Measurements from ENCODE around the gene P4HTM. TPM values are rescaled to one million over a fixed set of nuclear protein-coding genes. Genes with fewer than 3 reads are reported as not detected.
A peak's percentile ranks its signal among the peaks of the same experiment; 100 is the strongest.

The P4HTM gene
- total RNA-seq, 1 donor from 2014 or later: 29.0 TPM

- H3K36me3 ChIP-seq (ENCODE audit: control insufficient read depth, insufficient read depth, low read length): peaks cover 4% of the 10 kb centered on the region
- DNase-seq (ENCODE audit: low read depth): no peak
- H3K27me3 ChIP-seq (ENCODE audit: control insufficient read depth, insufficient read depth, low read length): no peaks in the 10 kb centered on the region
- H3K4me3 ChIP-seq (ENCODE audit: low read depth, low read length): no peak overlapping the region
- TF ChIP-seq CTCF (IDR thresholded peaks at IDR 0.05; ENCODE audit: insufficient read depth, low read length, poor library complexity, severe bottlenecking): no peak
Observed at GRCh38 chr3:49025793-49026520, 35.9 kb downstream of the P4HTM start.

- H3K36me3 ChIP-seq (ENCODE audit: control insufficient read depth, insufficient read depth, low read length): peaks cover 4% of the 10 kb centered on the region
Observed at GRCh38 chr3:49026536-49026935, 36.5 kb downstream of the P4HTM start.

GRCh38 chr3:49027634-49028033 is 37.6 kb downstream of the P4HTM start:
- H3K4me3 ChIP-seq (ENCODE audit: low read depth, low read length): no peak overlapping the region

More at GRCh38 chr3:49026536-49026935, 36.5 kb downstream of the P4HTM start:
- Histone ChIP-seq H3K27me3 (ENCODE audit: control insufficient read depth, insufficient read depth, low read length) (no peaks in the 10 kb centered on the region), H3K4me3 (ENCODE audit: low read depth, low read length) (no peak overlapping the region)
- no peak for DNase-seq (ENCODE audit: low read depth)
- no peak for TF ChIP-seq CTCF (IDR thresholded peaks at IDR 0.05; ENCODE audit: insufficient read depth, low read length, poor library complexity, severe bottlenecking)

GRCh38 chr3:49028298-49028672 is 38.2 kb downstream of the P4HTM start:
- peaks cover 4% of the 10 kb centered on the region for H3K36me3 ChIP-seq (ENCODE audit: control insufficient read depth, insufficient read depth, low read length)
- TF ChIP-seq CTCF (IDR thresholded peaks at IDR 0.05; ENCODE audit: insufficient read depth, low read length, poor library complexity, severe bottlenecking): no peak
- H3K27me3 ChIP-seq (ENCODE audit: control insufficient read depth, insufficient read depth, low read length): no peaks in the 10 kb centered on the region
- no peak for DNase-seq (ENCODE audit: low read depth)
- peak overlapping the region; percentile 70 for H3K4me3 ChIP-seq (ENCODE audit: low read depth, low read length)

More at GRCh38 chr3:49027634-49028033, 37.6 kb downstream of the P4HTM start:
- peaks cover 4% of the 10 kb centered on the region for H3K36me3 ChIP-seq (ENCODE audit: control insufficient read depth, insufficient read depth, low read length)
- H3K27me3 ChIP-seq (ENCODE audit: control insufficient read depth, insufficient read depth, low read length): no peaks in the 10 kb centered on the region
- no peak for TF ChIP-seq CTCF (IDR thresholded peaks at IDR 0.05; ENCODE audit: insufficient read depth, low read length, poor library complexity, severe bottlenecking)
- no peak for DNase-seq (ENCODE audit: low read depth)

- no peaks in the 10 kb centered on the region for H3K27me3 ChIP-seq (ENCODE audit: control insufficient read depth, insufficient read depth, low read length)
- no peak for TF ChIP-seq CTCF (IDR thresholded peaks at IDR 0.05; ENCODE audit: insufficient read depth, low read length, poor library complexity, severe bottlenecking)
- H3K4me3 ChIP-seq (ENCODE audit: low read depth, low read length): peak within 1 kb of the TSS; percentile 70
- peaks cover 4% of the 10 kb centered on the region for H3K36me3 ChIP-seq (ENCODE audit: control insufficient read depth, insufficient read depth, low read length)
- peak; percentile 56 for DNase-seq (ENCODE audit: low read depth)
Observed at GRCh38 chr3:49028673-49029562, 38.9 kb downstream of the P4HTM start, which contains the start of gene IMPDH2. TSS of gene IMPDH2 (minus strand) at chr3:49029398. CDS start at chr3:49029350, 48 bp downstream.

Measured in kidney epithelial cell (primary cell).